Stimulated activated CD8-positive, alpha-beta memory T cell treated with anti-CD3 and anti-CD28 coated beads, Interleukin-7, amount 100 ng/mL, for 24 hours (primary cell): ENCODE data around the gene GID4.
"Not testable (repeated sequence)": the region's sequence is repeated elsewhere in the genome, so short reads cannot be mapped to it uniquely, and the experiment has no call there.

Experiments used
- DNase-seq: peaks from one replicate; pipeline ENCODE4 v3.0.0-alpha.2; 2020; ENCODE audit warnings: low read depth

The GID4 gene

GRCh38 chr17:18038861-18039534 is at the start of gene GID4, which contains the start of gene ATPAF2:
Gene GID4 (plus strand): TSS chr17:18039408. CDS start chr17:18039465, 57 bp downstream.
Gene ATPAF2 (minus strand): TSS chr17:18039168. CDS start chr17:18039013, 155 bp downstream.
- peak; percentile 98 for DNase-seq

DNA sequence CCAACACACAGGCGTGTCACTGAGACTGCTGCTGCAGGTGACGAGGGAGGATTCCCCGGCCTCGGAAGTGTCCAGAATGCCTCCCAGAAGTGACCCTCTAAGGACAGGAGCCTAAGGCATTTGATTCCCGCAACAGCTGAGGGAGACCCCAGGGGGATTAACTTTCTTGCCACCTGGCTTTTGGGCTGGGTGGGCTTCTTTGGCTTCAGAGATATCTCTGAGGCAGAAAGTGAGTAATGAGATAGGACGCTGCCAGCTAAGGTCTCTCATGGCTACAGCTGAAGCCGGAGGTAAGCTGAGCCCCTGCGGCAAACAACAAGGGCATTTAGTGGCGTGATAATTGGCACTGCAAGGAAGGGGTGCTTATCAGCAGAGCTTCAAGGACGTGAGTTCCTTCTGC is 49.6 kb upstream of the GID4 start:
- no peak for DNase-seq

GRCh38 chr17:17990282-17990681 is 48.9 kb upstream of the GID4 start:
- DNase-seq = no peak

DNA sequence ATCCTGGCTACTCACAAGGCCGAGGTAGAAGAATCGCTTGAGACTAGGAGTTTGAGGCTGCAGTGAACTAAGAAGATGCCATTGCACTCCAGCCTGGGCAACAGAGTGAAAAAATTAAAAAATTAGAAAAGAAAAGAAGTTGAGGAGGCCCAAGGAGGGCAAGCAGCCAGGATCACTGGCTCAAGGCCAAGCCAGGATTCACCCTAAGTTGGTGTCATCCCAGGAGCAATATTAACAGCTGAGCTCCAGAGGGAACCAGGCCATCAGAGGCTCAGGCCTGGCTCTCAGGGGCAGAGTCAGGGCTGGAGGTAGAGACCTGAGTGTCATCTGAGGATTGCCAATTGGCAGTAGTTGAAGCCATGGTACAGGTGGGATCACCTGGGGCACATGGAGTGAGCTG is 45.8 kb upstream of the GID4 start:
- DNase-seq = no peak

GRCh38 chr17:17993852-17994251 is 45.4 kb upstream of the GID4 start:
- DNase-seq = no peak

DNA sequence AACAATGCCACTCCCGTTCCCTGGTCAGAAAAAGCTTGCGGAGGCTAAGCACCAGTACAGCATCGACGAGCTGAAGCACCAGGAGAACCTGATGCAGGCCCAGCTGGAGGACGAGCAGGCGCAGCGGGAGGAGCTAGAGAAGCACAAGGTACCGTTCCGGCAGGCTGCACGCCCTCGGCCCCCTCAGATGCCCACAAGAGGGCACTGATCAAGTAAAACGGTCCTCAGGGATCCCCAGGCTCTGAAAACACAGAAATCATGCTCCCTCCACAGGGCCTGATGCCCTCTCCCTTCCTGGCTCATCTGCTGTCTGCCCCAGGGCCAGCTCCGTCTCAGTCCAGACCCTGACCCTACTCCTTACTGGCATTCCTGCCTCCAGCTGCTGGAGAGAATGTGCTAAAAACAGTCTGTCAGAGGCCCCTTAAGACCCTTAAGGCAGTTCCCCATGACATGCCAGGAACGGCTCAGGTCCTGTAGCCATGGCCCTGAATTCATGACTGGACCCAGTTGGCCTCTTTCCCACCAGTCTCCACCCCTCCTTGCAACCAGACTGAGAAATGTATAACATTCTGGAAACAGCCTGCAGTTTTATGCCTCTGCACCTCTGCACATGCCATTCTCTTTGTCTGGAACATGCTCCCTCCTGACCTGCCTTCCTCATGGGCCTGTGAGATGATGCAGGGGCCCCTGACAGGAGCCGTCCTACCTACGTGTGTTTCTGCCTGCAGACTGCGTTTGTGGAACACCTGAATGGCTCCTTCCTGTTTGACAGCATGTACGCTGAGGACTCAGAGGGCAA is 44.7 kb upstream of the GID4 start:
- DNase-seq = no peak

GRCh38 chr17:17995887-17996286 is 43.3 kb upstream of the GID4 start:
- not testable (repeated sequence) for DNase-seq

GRCh38 chr17:17998934-17999333 is 40.3 kb upstream of the GID4 start:
- DNase-seq = no peak

- no peak for DNase-seq
Measured at GRCh38 chr17:17999364-18000029, 39.7 kb upstream of the GID4 start.

GRCh38 chr17:18000030-18000408 is 39.2 kb upstream of the GID4 start:
- DNase-seq = no peak

- DNase-seq = no peak
Measured at GRCh38 chr17:18002171-18002570, 37.0 kb upstream of the GID4 start.

DNA sequence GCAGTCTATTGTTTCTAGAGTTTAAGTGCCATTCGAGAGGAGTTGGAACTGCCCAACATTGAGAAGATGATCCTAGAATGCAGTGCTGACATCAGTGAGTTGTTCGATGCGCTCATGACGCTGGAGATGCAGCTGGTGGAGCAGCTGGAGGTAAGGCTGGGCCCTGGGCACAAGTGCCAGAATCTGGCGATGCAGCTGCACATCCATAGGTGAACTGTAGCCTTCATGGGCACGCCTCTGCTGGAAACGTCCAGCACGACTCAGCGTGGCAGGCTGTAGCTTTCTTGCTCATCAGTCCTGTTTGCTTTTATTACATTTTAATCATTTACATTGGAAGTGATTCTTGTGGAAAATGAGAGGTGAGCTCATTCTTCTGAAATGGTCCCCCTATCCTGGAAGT is 34.9 kb upstream of the GID4 start:
- DNase-seq = no peak

- DNase-seq = no peak
Measured at GRCh38 chr17:18004884-18005305, 34.3 kb upstream of the GID4 start.

DNA sequence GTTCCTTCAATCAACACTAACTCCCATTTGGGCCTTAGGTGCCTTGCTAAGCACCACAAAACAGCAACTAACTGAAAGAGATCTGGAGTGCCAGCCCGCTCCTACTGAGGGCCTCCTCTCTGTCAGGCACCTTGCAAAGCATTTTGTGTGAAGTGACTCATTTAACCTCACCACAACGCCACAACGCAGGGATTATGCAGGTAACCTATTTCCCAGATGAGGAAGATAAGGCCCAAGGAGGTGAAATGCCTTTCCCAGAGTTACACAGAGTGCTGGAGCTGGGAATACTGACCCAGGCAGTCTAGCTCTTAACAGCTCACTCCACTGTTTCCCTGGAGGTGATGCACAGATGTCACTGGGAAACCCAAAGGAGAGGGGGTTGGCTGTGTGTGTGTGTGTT is 33.7 kb upstream of the GID4 start:
- no peak for DNase-seq

DNA sequence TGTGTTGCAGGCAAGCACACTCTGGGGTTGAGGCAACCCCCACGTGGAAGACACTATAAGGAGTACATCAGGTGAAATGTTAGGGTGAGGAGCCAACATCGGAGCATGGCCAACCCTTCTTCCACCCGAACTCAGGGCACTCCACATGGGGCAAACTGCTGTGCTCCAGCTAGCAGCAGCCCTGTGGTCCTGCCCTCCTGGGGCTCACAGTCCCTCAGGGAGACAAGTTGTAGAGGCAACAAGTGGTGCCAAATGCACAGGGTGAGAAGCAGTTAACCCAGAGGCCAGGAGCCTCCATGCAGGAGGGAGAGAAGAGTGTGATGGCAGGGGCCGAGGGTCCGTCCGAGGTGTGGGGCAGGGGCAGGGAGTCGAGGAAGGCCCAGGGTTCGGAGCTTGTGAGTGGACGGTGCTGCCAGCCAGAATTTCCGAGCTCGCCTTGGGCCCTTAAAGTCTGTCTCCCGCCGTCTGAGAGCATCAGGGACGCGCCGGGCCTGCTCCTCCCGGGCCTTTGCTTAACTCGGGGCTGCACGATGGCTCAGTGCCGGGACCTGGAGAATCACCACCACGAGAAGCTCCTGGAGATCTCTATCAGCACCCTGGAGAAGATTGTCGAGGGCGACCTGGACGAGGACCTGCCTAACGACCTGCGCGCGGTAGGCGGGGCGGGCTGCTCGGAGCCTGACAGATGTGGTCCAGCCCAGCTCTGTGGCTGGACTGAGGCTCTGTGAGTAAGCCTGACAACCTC is 32.5 kb upstream of the GID4 start:
- no peak for DNase-seq

GRCh38 chr17:18008496-18009268 is 30.5 kb upstream of the GID4 start:
- DNase-seq = no peak

- no peak for DNase-seq
Measured at GRCh38 chr17:18009609-18010420, 29.4 kb upstream of the GID4 start.

GRCh38 chr17:18011286-18011685 is 27.9 kb upstream of the GID4 start:
- no peak for DNase-seq

DNA sequence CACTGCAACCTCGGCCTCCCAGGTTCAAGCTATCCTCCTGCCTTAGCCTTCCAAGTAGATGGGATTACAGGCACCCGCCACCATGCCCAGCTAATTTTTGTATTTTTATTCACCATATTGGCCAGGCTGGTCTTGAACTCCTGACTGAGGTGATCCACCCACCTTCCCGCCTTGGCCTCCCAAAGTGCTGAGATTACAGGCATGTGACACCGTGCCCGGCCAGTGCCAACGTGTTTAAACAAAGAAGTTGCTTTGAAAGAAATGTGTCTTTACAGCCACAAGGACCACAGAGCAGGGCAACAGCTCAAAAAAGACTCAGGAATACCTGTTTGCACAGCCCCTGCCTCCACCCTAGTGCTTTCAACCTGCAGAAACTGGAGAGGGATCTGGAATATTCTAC is 25.2 kb upstream of the GID4 start:
- DNase-seq = no peak

DNA sequence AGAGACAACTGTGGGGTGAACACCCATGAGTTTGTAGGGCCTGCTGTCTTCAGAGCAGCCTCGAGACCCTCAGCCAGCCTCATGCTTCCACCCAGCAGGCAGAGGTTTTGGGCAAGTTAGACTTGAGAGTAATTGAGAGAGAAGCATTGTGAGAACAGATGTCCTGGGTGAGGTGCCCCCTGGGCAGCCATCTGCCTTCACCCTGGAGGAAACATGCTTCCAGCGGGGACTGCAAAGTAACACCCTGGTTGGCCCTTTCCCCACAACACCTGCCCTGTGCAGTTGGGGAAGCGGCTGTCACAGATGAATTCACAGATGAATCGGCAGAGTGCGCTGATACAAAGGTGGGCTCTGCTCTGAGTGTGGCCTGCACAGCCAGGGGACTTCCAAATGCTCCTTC is 23.6 kb upstream of the GID4 start:
- no peak for DNase-seq

- no peak for DNase-seq
Measured at GRCh38 chr17:18016426-18016825, 22.8 kb upstream of the GID4 start.
